ENCODE data around the gene ACVR1B. TPM values are rescaled to one million over a fixed set of nuclear protein-coding genes. Genes with fewer than 3 reads are reported as not detected.

Gene ACVR1B
- total RNA-seq (2022; extraction: Qiagen RNA extraction), result 14.4 to 21.7 TPM (median 16.6 TPM) in 5 replicates

GRCh38 chr12:51951199-51951842, at the start of gene ACVR1B:
TSS of gene ACVR1B (plus strand) at chr12:51951699. CDS start at chr12:51951744, 45 bp downstream.

GRCh38 chr12:51907083-51907855, 44.2 kb upstream of the ACVR1B start, which contains the start of gene ACVRL1:
TSS of gene ACVRL1 (plus strand) at chr12:51907504. CDS start at chr12:51912475, 4,971 bp downstream.

DNA sequence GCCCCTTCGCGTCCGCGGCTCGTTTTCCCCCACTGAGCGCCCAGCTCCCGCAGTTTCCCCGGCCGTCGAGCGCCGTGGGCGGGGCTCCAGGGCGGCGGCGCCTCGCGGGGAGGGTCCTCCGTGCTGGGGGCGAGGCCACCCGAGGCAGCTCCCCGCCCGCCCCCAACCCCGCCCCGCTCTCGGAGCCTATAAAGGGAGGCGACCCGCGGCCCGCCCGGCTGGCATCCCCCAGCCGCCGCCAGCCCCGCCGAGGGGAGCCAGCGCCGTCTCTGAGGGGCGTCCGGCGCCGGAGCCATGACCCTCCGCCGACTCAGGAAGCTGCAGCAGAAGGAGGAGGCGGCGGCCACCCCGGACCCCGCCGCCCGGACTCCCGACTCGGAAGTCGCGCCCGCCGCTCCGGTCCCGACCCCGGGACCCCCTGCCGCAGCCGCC, 55.2 kb downstream of the ACVR1B start, which contains the start of gene TAMALIN:
Gene TAMALIN (plus strand): TSS at position 221 of the 432 bp plus-strand sequence. CDS start 74 bp downstream, at position 295.

Other genes starting within 250 kb of the ACVR1B start
- 0.18 to 0.28 TPM (median 0.26 TPM) in 5 replicates for gene FIGNL2, start 103.0 kb upstream of the ACVR1B start, total RNA-seq (2022; extraction: Qiagen RNA extraction)
- gene ANKRD33, start 63.6 kb upstream of the ACVR1B start, total RNA-seq (2022; extraction: Qiagen RNA extraction), result 0.03 to 0.15 TPM in 2 of 5 replicates, not detected in the others
- gene ACVRL1, start 44.2 kb upstream of the ACVR1B start, total RNA-seq (2022; extraction: Qiagen RNA extraction), result 0.05 to 0.20 TPM (median 0.06 TPM) in 5 replicates
- gene TAMALIN, start 55.2 kb downstream of the ACVR1B start, total RNA-seq (2022; extraction: Qiagen RNA extraction), result 0.45 to 1.1 TPM (median 0.84 TPM) in 5 replicates
- gene NR4A1, start 99.7 kb downstream of the ACVR1B start, total RNA-seq (2022; extraction: Qiagen RNA extraction), result 30.5 to 47.3 TPM (median 33.2 TPM) in 5 replicates
- gene ATG101, start 118.3 kb downstream of the ACVR1B start, total RNA-seq (2022; extraction: Qiagen RNA extraction), result 89.9 to 103 TPM (median 94.3 TPM) in 5 replicates
- not detected in 5 replicates for gene SMIM41, start 128.0 kb downstream of the ACVR1B start, total RNA-seq (2022; extraction: Qiagen RNA extraction)
- 39.0 to 49.0 TPM (median 41.2 TPM) in 5 replicates for gene KRT80, start 240.3 kb downstream of the ACVR1B start, total RNA-seq (2022; extraction: Qiagen RNA extraction)